Activated CD4-positive, alpha-beta T cell treated with anti-CD3 and anti-CD28 coated beads, Interleukin-2, amount 50 U/mL, for 1 hour (primary cell): ENCODE data around the gene SLC24A3.

Experiments used
- DNase-seq: peaks from one replicate; pipeline ENCODE4 v3.0.0-alpha.2; 2020

Gene SLC24A3

GRCh38 chr20:19473922-19474286 is 261.5 kb downstream of the SLC24A3 start:
- DNase-seq: no peak

- DNase-seq: no peak
Measured at GRCh38 chr20:19478320-19478895, 266.0 kb downstream of the SLC24A3 start.

GRCh38 chr20:19482726-19483125 is 270.3 kb downstream of the SLC24A3 start:
- DNase-seq: no peak

- no peak for DNase-seq
Measured at GRCh38 chr20:19483309-19483708, 270.9 kb downstream of the SLC24A3 start.

- no peak for DNase-seq
Measured at GRCh38 chr20:19486446-19486845, 274.0 kb downstream of the SLC24A3 start.

- DNase-seq: no peak
Measured at GRCh38 chr20:19487420-19487819, 275.0 kb downstream of the SLC24A3 start.

GRCh38 chr20:19491241-19491640 is 278.8 kb downstream of the SLC24A3 start:
- no peak for DNase-seq

GRCh38 chr20:19492116-19492515 is 279.7 kb downstream of the SLC24A3 start:
- DNase-seq: no peak

GRCh38 chr20:19492687-19493336 is 280.4 kb downstream of the SLC24A3 start:
- DNase-seq: no peak

- no peak for DNase-seq
Measured at GRCh38 chr20:19493794-19494495, 281.5 kb downstream of the SLC24A3 start.

- no peak for DNase-seq
Measured at GRCh38 chr20:19495905-19496703, 283.7 kb downstream of the SLC24A3 start.

- no peak for DNase-seq
Measured at GRCh38 chr20:19497064-19497463, 284.6 kb downstream of the SLC24A3 start.

GRCh38 chr20:19498756-19499155 is 286.3 kb downstream of the SLC24A3 start:
- no peak for DNase-seq

GRCh38 chr20:19501476-19502115 is 289.2 kb downstream of the SLC24A3 start:
- no peak for DNase-seq

- no peak for DNase-seq
Measured at GRCh38 chr20:19502169-19502568, 289.7 kb downstream of the SLC24A3 start.

GRCh38 chr20:19504251-19504650 is 291.8 kb downstream of the SLC24A3 start:
- DNase-seq: no peak

GRCh38 chr20:19506021-19506420 is 293.6 kb downstream of the SLC24A3 start:
- no peak for DNase-seq

GRCh38 chr20:19508449-19508848 is 296.0 kb downstream of the SLC24A3 start:
- DNase-seq: no peak

- no peak for DNase-seq
Measured at GRCh38 chr20:19510611-19511010, 298.2 kb downstream of the SLC24A3 start.

GRCh38 chr20:19511931-19512330 is 299.5 kb downstream of the SLC24A3 start:
- DNase-seq: no peak

GRCh38 chr20:19512886-19513677 is 300.6 kb downstream of the SLC24A3 start:
- DNase-seq: no peak

- no peak for DNase-seq
Measured at GRCh38 chr20:19515074-19515473, 302.6 kb downstream of the SLC24A3 start.
